SK-N-SH (cell line): Measurements from ENCODE around the gene HDLBP. TPM values are rescaled to one million over a fixed set of nuclear protein-coding genes. Genes with fewer than 3 reads are reported as not detected.

Source experiments
- CTCF ChIA-PET: fragments of 300-600, 350-600 bp; formaldehyde crosslinking; extraction: SDS; loops from one replicate; lab custom pipeline; 2021; lab: Yijun Ruan, JAX
- POLR2A ChIA-PET: fragments of 350-600 bp; sonication (Branson Sonifier 250); formaldehyde crosslinking; extraction: SDS; loops from one replicate; lab custom pipeline; 2020; ENCODE audit warnings: antibody characterized with exemption, inconsistent platforms; lab: Yijun Ruan, JAX
- DNase-seq: peaks from one replicate; pipeline ENCODE4 v3.0.0; 2012
- H2AFZ ChIP-seq: fragments of 200-600 bp; sonication (generic); 2 replicates; pipeline ENCODE4 v1.8.1; 2016; ENCODE audit warnings: antibody characterized with exemption, mild to moderate bottlenecking, low read depth
- H3F3A ChIP-seq: fragments of 200-600 bp; sonication (generic); replicated peaks from 2 replicates; pipeline ENCODE3; 2016; ENCODE audit warnings: antibody characterized with exemption, mild to moderate bottlenecking; ENCODE audit not compliant: insufficient read depth
- H3K27ac ChIP-seq, 2 experiments: fragments of 200-500 bp in 1 of 2; fragments of 200-600 bp in 1 of 2; sonication (Bioruptor generic) in 1 of 2; sonication (generic), shearing (Covaris generic) in 1 of 2; 2 replicates each; pipeline versions ENCODE4 v1.5.1 to v1.6.1; 2014 to 2016; ENCODE audit warnings: low read depth in 2 of 2, inconsistent platforms in 1 of 2, low read length in 1 of 2, mild to moderate bottlenecking in 1 of 2, mixed read lengths in 1 of 2
- H3K27me3 ChIP-seq: fragments of 200-600 bp; sonication (generic), shearing (Covaris generic); 2 replicates; pipeline ENCODE4 v1.6.1; 2016; ENCODE audit warnings: mixed run types; ENCODE audit not compliant: insufficient read depth
- H3K36me3 ChIP-seq, 2 experiments: fragments of 200-500 bp in 1 of 2; fragments of 200-600 bp in 1 of 2; sonication (Bioruptor generic) in 1 of 2; sonication (generic) in 1 of 2; replicated peaks in 1 of 2; 2 replicates each; pipeline versions ENCODE3 to v1.5.1; 2014 to 2016; ENCODE audit warnings: low read length in 1 of 2, mild to moderate bottlenecking in 1 of 2; ENCODE audit not compliant: insufficient read depth in 2 of 2, control insufficient read depth in 1 of 2
- H3K4me1 ChIP-seq, 2 experiments: fragments of 200-500 bp in 1 of 2; fragments of 200-600 bp in 1 of 2; sonication (Bioruptor generic) in 1 of 2; sonication (generic), shearing (Covaris generic) in 1 of 2; 2 replicates each; pipeline versions ENCODE4 v1.5.1 to v1.6.1; 2014 to 2016; ENCODE audit warnings: low read depth in 1 of 2, low read length in 1 of 2, mixed run types in 1 of 2; ENCODE audit not compliant: insufficient read depth in 2 of 2, control insufficient read depth in 1 of 2
- H3K4me2 ChIP-seq: fragments of 200-600 bp; sonication (generic), shearing (Covaris generic); 2 replicates; pipeline ENCODE4 v1.6.1; 2017; ENCODE audit warnings: mixed run types
- H3K4me3 ChIP-seq, 2 experiments: fragments of 200-500 bp in 1 of 2; fragments of 200-600 bp in 1 of 2; sonication (Bioruptor generic) in 1 of 2; sonication (generic), shearing (Covaris generic) in 1 of 2; 2 replicates each; pipeline versions ENCODE4 v1.5.1 to v1.8.1; 2014 to 2016; ENCODE audit warnings: low read depth in 2 of 2, inconsistent platforms in 1 of 2, low read length in 1 of 2, mild to moderate bottlenecking in 1 of 2, mixed read lengths in 1 of 2, moderate library complexity in 1 of 2
- H3K79me2 ChIP-seq: fragments of 200-600 bp; sonication (generic); 2 replicates; pipeline ENCODE4 v1.8.1; 2017; ENCODE audit warnings: mild to moderate bottlenecking; ENCODE audit not compliant: insufficient read depth
- H3K9ac ChIP-seq: fragments of 200-600 bp; sonication (generic); 2 replicates; pipeline ENCODE4 v1.6.1; 2017; ENCODE audit warnings: mixed run types
- H3K9me2 ChIP-seq: fragments of 200-600 bp; sonication (generic); 2 replicates; pipeline ENCODE4 v1.6.1; 2017; ENCODE audit warnings: mixed run types
- H3K9me3 ChIP-seq: fragments of 200-600 bp; sonication (generic); 2 replicates; pipeline ENCODE4 v1.6.1; 2017; ENCODE audit warnings: mixed run types, mild to moderate bottlenecking, moderate library complexity
- H4K20me1 ChIP-seq: fragments of 200-600 bp; sonication (generic); 2 replicates; pipeline ENCODE4 v1.6.1; 2017; ENCODE audit warnings: mild to moderate bottlenecking, mixed run types; ENCODE audit not compliant: insufficient read depth
- ELF1 ChIP-seq: IDR thresholded peaks from 2 replicates; pipeline ENCODE4 v1.4.0; 2012
- EZH2phosphoT487 ChIP-seq: fragments of 200-600 bp; sonication (generic); IDR thresholded peaks from 2 replicates; pipeline ENCODE4 v1.6.1; 2017; ENCODE audit warnings: low read depth, mixed run types, mild to moderate bottlenecking, antibody characterized with exemption, moderate library complexity, borderline replicate concordance
- FOXJ3 ChIP-seq: sonication (generic); formaldehyde crosslinking; IDR thresholded peaks from 2 replicates; pipeline ENCODE4 v1.5.1; 2020; ENCODE audit warnings: mild to moderate bottlenecking, missing genetic modification reagents
- GABPA ChIP-seq: IDR thresholded peaks from 2 replicates; pipeline ENCODE4 v1.4.0; 2012; ENCODE audit warnings: low read depth, mild to moderate bottlenecking
- IRF3 ChIP-seq: fragments of 150-350 bp; IDR thresholded peaks from 2 replicates; pipeline ENCODE4 v1.6.1; 2016; ENCODE audit warnings: mild to moderate bottlenecking, low read depth, low read length
- JUND ChIP-seq: IDR thresholded peaks from 2 replicates; pipeline ENCODE4 v1.4.0; 2012
- MAX ChIP-seq: IDR thresholded peaks from 2 replicates; pipeline ENCODE4 v1.4.0; 2012; ENCODE audit warnings: low read depth
- NRF1 ChIP-seq: IDR thresholded peaks from 2 replicates; pipeline ENCODE4 v1.6.1; 2012; ENCODE audit warnings: low read depth, mild to moderate bottlenecking, low read length
- RCOR1 ChIP-seq: fragments of 150-350 bp; IDR thresholded peaks from 2 replicates; pipeline ENCODE4 v1.6.1; 2017; ENCODE audit warnings: antibody characterized with exemption, low read length
- RXRA ChIP-seq: IDR thresholded peaks from 2 replicates; pipeline ENCODE4 v1.4.0; 2012; ENCODE audit warnings: low read depth, mild to moderate bottlenecking, borderline replicate concordance
- SIN3A ChIP-seq: IDR thresholded peaks from 2 replicates; pipeline ENCODE4 v1.6.1; 2012; ENCODE audit warnings: low read depth, mild to moderate bottlenecking, low read length, moderate library complexity, borderline replicate concordance
- TAF1 ChIP-seq: IDR thresholded peaks from 2 replicates; pipeline ENCODE4 v1.6.1; 2012; ENCODE audit warnings: low read depth, mild to moderate bottlenecking, low read length, moderate library complexity, borderline replicate concordance
- TCF12 ChIP-seq: IDR thresholded peaks from 2 replicates; pipeline ENCODE4 v1.4.0; 2012
- TEAD4 ChIP-seq: IDR thresholded peaks from 2 replicates; pipeline ENCODE4 v1.4.0; 2012; ENCODE audit warnings: mild to moderate bottlenecking, borderline replicate concordance; ENCODE audit not compliant: insufficient read depth
- USF1 ChIP-seq: IDR thresholded peaks from 2 replicates; pipeline ENCODE4 v1.4.0; 2012; ENCODE audit warnings: low read depth, borderline replicate concordance
- USF2 ChIP-seq: fragments of 150-350 bp; IDR thresholded peaks from 2 replicates; pipeline ENCODE4 v1.6.1; 2017; ENCODE audit warnings: antibody characterized with exemption, low read length, low read depth, borderline replicate concordance
- YY1 ChIP-seq: IDR thresholded peaks from 2 replicates; pipeline ENCODE4 v1.4.0; 2012; ENCODE audit warnings: low read depth, mild to moderate bottlenecking
- ZBTB33 ChIP-seq: IDR thresholded peaks from 2 replicates; pipeline ENCODE4 v1.4.0; 2012; ENCODE audit warnings: low read depth, borderline replicate concordance
- WGBS: methylation state at CpG from one replicate; pipeline ENCODE4 v1.1.6; 2017; ENCODE audit warnings: low lambda C conversion rate; 5-methylcytosine and 5-hydroxymethylcytosine counted together
- polyA plus RNA-seq, 3 experiments: library from polyadenylated mRNA; depleted of rRNA; stranded (reverse); fragments of >200 nt; gene quantifications; 2 replicates each; pipeline ENCODE4 v1.2.3, GENCODE V29; 2012

HDLBP gene
- polyA plus RNA-seq, 1 of the 3 experiments (the other 2 are of a cell fraction): 263 TPM

GRCh38 chr2:241263061-241263460, 52.4 kb downstream of the HDLBP start (continued):
- TF ChIP-seq TAF1 (no peak), RCOR1 (no peak), IRF3 (no peak), RXRA (no peak)

- Histone ChIP-seq H3K27ac (no peak overlapping the region), H3K4me3 (no peak overlapping the region), H3F3A (peaks cover 11% of the 10 kb centered on the region), H3K4me1 (no peaks in the 10 kb centered on the region), H3K9me3 (no peaks in the 10 kb centered on the region), H4K20me1 (peaks cover 78% of the 10 kb centered on the region), H2AFZ (no peak overlapping the region), H3K79me2 (peaks cover 97% of the 10 kb centered on the region), H3K36me3 (peaks cover 75 to 78% of the 10 kb centered on the region in 2 experiments), H3K9me2 (no peaks in the 10 kb centered on the region), H3K4me2 (no peak overlapping the region), H3K27me3 (no peaks in the 10 kb centered on the region), H3K9ac (no peak overlapping the region)
- 92% methylated on average over 4 of the region's 4 CpGs for WGBS
- CTCF ChIA-PET: no interaction called here
- no peak for DNase-seq
- POLR2A ChIA-PET: no interaction called here
- TF ChIP-seq RCOR1 (no peak), TAF1 (no peak), YY1 (no peak), EZH2phosphoT487 (no peak), GABPA (no peak), NRF1 (no peak), ZBTB33 (no peak), USF2 (no peak), SIN3A (no peak), JUND (no peak), MAX (no peak), FOXJ3 (CRISPR knock-in tag) (no peak), USF1 (no peak), ELF1 (no peak), TCF12 (no peak), TEAD4 (no peak)
Measured at GRCh38 chr2:241261628-241262027, 53.8 kb downstream of the HDLBP start.
